Hepatocyte (in vitro differentiated cells): ENCODE measurements around the gene MRPL36.

Experiments
- EZH2 ChIP-seq: fragments of 200-600 bp; sonication (generic); IDR thresholded peaks from 2 replicates; pipeline ENCODE4 v1.6.1; 2016; ENCODE audit warnings: antibody characterized with exemption, mild to moderate bottlenecking, borderline replicate concordance
- EZH2phosphoT487 ChIP-seq: fragments of 200-600 bp; sonication (generic); IDR thresholded peaks from one replicate; pipeline ENCODE4 v1.6.1; 2018; ENCODE audit warnings: antibody characterized with exemption, mild to moderate bottlenecking, low read depth, moderate library complexity; ENCODE audit not compliant: unreplicated experiment, severe bottlenecking
- TF ChIP-seq, protein P1 (sequence below): fragments of 200-600 bp; sonication (generic); IDR thresholded peaks from 2 replicates; pipeline ENCODE4 v1.5.1; 2016; ENCODE audit warnings: antibody characterized with exemption, mild to moderate bottlenecking; ENCODE audit not compliant: poor library complexity

- TF ChIP-seq, protein P1, sequence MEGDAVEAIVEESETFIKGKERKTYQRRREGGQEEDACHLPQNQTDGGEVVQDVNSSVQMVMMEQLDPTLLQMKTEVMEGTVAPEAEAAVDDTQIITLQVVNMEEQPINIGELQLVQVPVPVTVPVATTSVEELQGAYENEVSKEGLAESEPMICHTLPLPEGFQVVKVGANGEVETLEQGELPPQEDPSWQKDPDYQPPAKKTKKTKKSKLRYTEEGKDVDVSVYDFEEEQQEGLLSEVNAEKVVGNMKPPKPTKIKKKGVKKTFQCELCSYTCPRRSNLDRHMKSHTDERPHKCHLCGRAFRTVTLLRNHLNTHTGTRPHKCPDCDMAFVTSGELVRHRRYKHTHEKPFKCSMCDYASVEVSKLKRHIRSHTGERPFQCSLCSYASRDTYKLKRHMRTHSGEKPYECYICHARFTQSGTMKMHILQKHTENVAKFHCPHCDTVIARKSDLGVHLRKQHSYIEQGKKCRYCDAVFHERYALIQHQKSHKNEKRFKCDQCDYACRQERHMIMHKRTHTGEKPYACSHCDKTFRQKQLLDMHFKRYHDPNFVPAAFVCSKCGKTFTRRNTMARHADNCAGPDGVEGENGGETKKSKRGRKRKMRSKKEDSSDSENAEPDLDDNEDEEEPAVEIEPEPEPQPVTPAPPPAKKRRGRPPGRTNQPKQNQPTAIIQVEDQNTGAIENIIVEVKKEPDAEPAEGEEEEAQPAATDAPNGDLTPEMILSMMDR: no peak
- TF ChIP-seq EZH2: no peak
- TF ChIP-seq EZH2phosphoT487: no peak
These were observed 22.2 kb upstream of the MRPL36 start for GRCh38 chr5:1821862-1822261.
